Thoracic aorta (tissue), 2 donors: Measurements from ENCODE around the gene ETV5. TPM values are rescaled to one million over a fixed set of nuclear protein-coding genes. Genes with fewer than 3 reads are reported as not detected.
A peak's percentile ranks its signal among the peaks of the same experiment; 100 is the strongest.

Experiments used
- ATAC-seq: fragments of 150-250 bp; one replicate; pipeline ENCODE4 v1.8.0; 2017; ENCODE audit warnings: low read depth; ENCODE audit not compliant: insufficient number of reproducible peaks, low FRiP score
- DNase-seq: peaks from one replicate; pipeline ENCODE4 v3.0.0-alpha.2; 2020; ENCODE audit warnings: low spot score
- H3K27ac ChIP-seq, 2 donors: fragments of 200-600 bp; sonication (generic); 1 replicate in 1 of 2; 2 replicates in 1 of 2; pipeline ENCODE4 v1.5.1; 2016; ENCODE audit warnings: mild to moderate bottlenecking in 2 of 2, moderate library complexity in 2 of 2
- H3K27me3 ChIP-seq: fragments of 200-600 bp; sonication (generic); replicated peaks from 2 replicates; pipeline ENCODE4 v1.6.0; 2016; ENCODE audit warnings: mild to moderate bottlenecking; ENCODE audit not compliant: insufficient read depth
- H3K36me3 ChIP-seq: fragments of 200-600 bp; sonication (generic); one replicate; pipeline ENCODE4 v1.5.1; 2016
- H3K4me1 ChIP-seq, 2 donors: fragments of 200-600 bp; sonication (generic); 1 replicate in 1 of 2; 2 replicates in 1 of 2; pipeline versions ENCODE4 v1.5.1 to v1.6.0; 2016; ENCODE audit warnings: low read depth in 2 of 2, mild to moderate bottlenecking in 1 of 2; ENCODE audit not compliant: control insufficient read depth in 1 of 2
- H3K4me3 ChIP-seq: fragments of 200-600 bp; sonication (generic); 2 replicates; pipeline ENCODE4 v1.5.1; 2016; ENCODE audit warnings: mild to moderate bottlenecking
- H3K9me3 ChIP-seq: fragments of 200-600 bp; sonication (generic); 2 replicates; pipeline ENCODE4 v1.5.1; 2016
- CTCF ChIP-seq: fragments of 200-600 bp; sonication (generic); IDR thresholded peaks from one replicate; pipeline ENCODE4 v1.5.1; 2019; ENCODE audit warnings: antibody characterized with exemption
- total RNA-seq, 2 donors: library from RNA; depleted of rRNA; stranded (reverse); fragments of >200 nt; gene quantifications; one replicate each; pipeline versions ENCODE4 v1.1.0 to v1.2.3, GENCODE V29; 2016

The ETV5 gene
- total RNA-seq, 2 donors from 2014 or later, result 43.6 to 362 TPM

- ATAC-seq, result no peak
- TF ChIP-seq CTCF, result no peak
These were observed 24.6 kb downstream of the ETV5 start for GRCh38 chr3:186084264-186084663.

GRCh38 chr3:186083746-186084145 is 25.1 kb downstream of the ETV5 start:
- ATAC-seq (no peak), DNase-seq (no peak)
- H3K9me3 ChIP-seq, result no peaks in the 10 kb centered on the region
- peaks cover 17 to 45% of the 10 kb centered on the region in 2 donors for H3K4me1 ChIP-seq
- no peaks in the 10 kb centered on the region for H3K27me3 ChIP-seq
- peak overlapping the region; percentile 25 to 48 for H3K27ac ChIP-seq
- no peak overlapping the region for H3K4me3 ChIP-seq
- no peaks in the 10 kb centered on the region for H3K36me3 ChIP-seq
- TF ChIP-seq CTCF, result no peak

More at GRCh38 chr3:186084264-186084663, 24.6 kb downstream of the ETV5 start:
- H3K36me3 ChIP-seq, result no peaks in the 10 kb centered on the region
- DNase-seq, result no peak
- H3K27me3 ChIP-seq, result no peaks in the 10 kb centered on the region
- H3K4me3 ChIP-seq, result no peak overlapping the region
- H3K27ac ChIP-seq, result no peak overlapping the region
- no peaks in the 10 kb centered on the region for H3K9me3 ChIP-seq
- H3K4me1 ChIP-seq, result peaks cover 17 to 40% of the 10 kb centered on the region in 2 donors

GRCh38 chr3:186082150-186082549 is 26.7 kb downstream of the ETV5 start:
- H3K27ac ChIP-seq, result peak overlapping the region; percentile 10 to 48
- no peaks in the 10 kb centered on the region for H3K9me3 ChIP-seq
- no peaks in the 10 kb centered on the region for H3K27me3 ChIP-seq
- no peak for DNase-seq
- TF ChIP-seq CTCF, result no peak
- no peak overlapping the region for H3K4me3 ChIP-seq
- H3K36me3 ChIP-seq, result no peaks in the 10 kb centered on the region
- peaks cover 17 to 59% of the 10 kb centered on the region in 2 donors for H3K4me1 ChIP-seq
- ATAC-seq, result no peak

- Histone ChIP-seq H3K4me1 (peaks cover 17 to 59% of the 10 kb centered on the region in 2 donors), H3K9me3 (no peaks in the 10 kb centered on the region), H3K36me3 (no peaks in the 10 kb centered on the region), H3K27me3 (no peaks in the 10 kb centered on the region), H3K27ac (peak overlapping the region in 1 of 2 donors; percentile 48), H3K4me3 (no peak overlapping the region)
- ATAC-seq (no peak), DNase-seq (no peak)
- TF ChIP-seq CTCF, result no peak
These were observed 27.2 kb downstream of the ETV5 start for GRCh38 chr3:186081678-186082077.

GRCh38 chr3:186080849-186081438 is 27.9 kb downstream of the ETV5 start:
- peak overlapping the region; percentile 59 to 64 for H3K27ac ChIP-seq
- H3K4me1 ChIP-seq, result peaks cover 17 to 59% of the 10 kb centered on the region in 2 donors
- H3K27me3 ChIP-seq, result no peaks in the 10 kb centered on the region
- no peak overlapping the region for H3K4me3 ChIP-seq
- no peaks in the 10 kb centered on the region for H3K9me3 ChIP-seq
- ATAC-seq, result no peak
- no peak for DNase-seq
- H3K36me3 ChIP-seq, result no peaks in the 10 kb centered on the region
- no peak for TF ChIP-seq CTCF
